Neuronal stem cell (in vitro differentiated cells): ENCODE data around the gene KRTAP3-3.

Source experiments
- DNase-seq: peaks from one replicate; pipeline ENCODE4 v3.0.0-alpha.2; 2013; ENCODE audit warnings: low spot score
- H2AFZ ChIP-seq: one replicate; pipeline ENCODE4 v1.6.1; 2013; ENCODE audit warnings: mild to moderate bottlenecking, low read length, inconsistent platforms
- H2AK5ac ChIP-seq: 2 replicates; pipeline ENCODE4 v1.6.1; 2013; ENCODE audit warnings: low read depth, mild to moderate bottlenecking, inconsistent platforms, low read length, moderate library complexity, mixed read lengths
- H2BK120ac ChIP-seq: 2 replicates; pipeline ENCODE4 v1.6.1; 2013; ENCODE audit warnings: low read depth, mild to moderate bottlenecking, inconsistent platforms, low read length, moderate library complexity, mixed read lengths
- H2BK12ac ChIP-seq: one replicate; pipeline ENCODE4 v1.6.1; 2013; ENCODE audit warnings: low read length, inconsistent platforms
- H2BK15ac ChIP-seq: 2 replicates; pipeline ENCODE4 v1.6.1; 2013; ENCODE audit warnings: mild to moderate bottlenecking, low read length, inconsistent platforms, mixed read lengths
- H2BK5ac ChIP-seq: one replicate; pipeline ENCODE4 v1.6.1; 2013; ENCODE audit warnings: inconsistent platforms, mild to moderate bottlenecking, low read length, moderate library complexity
- H3K14ac ChIP-seq: one replicate; pipeline ENCODE4 v1.6.1; 2013; ENCODE audit warnings: low read length, inconsistent platforms
- H3K18ac ChIP-seq: 2 replicates; pipeline ENCODE4 v1.6.1; 2013; ENCODE audit warnings: low read length, inconsistent platforms
- H3K23ac ChIP-seq: 2 replicates; pipeline ENCODE4 v1.6.1; 2013; ENCODE audit warnings: low read depth, mild to moderate bottlenecking, mixed read lengths, low read length, inconsistent platforms; ENCODE audit not compliant: poor library complexity
- H3K27ac ChIP-seq: replicated peaks from 3 replicates; pipeline ENCODE4 v1.5.1; 2013; ENCODE audit warnings: low read length, inconsistent platforms
- H3K27me3 ChIP-seq, 3 experiments: 2 replicates each; pipeline ENCODE4 v1.6.1; 2013; ENCODE audit warnings: low read length in 3 of 3, mild to moderate bottlenecking in 2 of 3, inconsistent platforms in 1 of 3, low read depth in 1 of 3, mixed read lengths in 1 of 3, moderate library complexity in 1 of 3; ENCODE audit not compliant: control insufficient read depth in 3 of 3, insufficient read depth in 3 of 3
- H3K36me3 ChIP-seq, 2 donors: replicated peaks in 1 of 2; 2 replicates each; pipeline ENCODE4 v1.6.1; 2013; ENCODE audit warnings: low read length in 2 of 2; ENCODE audit not compliant: control insufficient read depth in 2 of 2, insufficient read depth in 2 of 2
- H3K4ac ChIP-seq: 2 replicates; pipeline ENCODE4 v1.6.1; 2013; ENCODE audit warnings: inconsistent platforms, mild to moderate bottlenecking, low read length, moderate library complexity
- H3K4me1 ChIP-seq, 2 donors: 1 replicate in 1 of 2; 2 replicates in 1 of 2; pipeline ENCODE4 v1.6.1; 2013; ENCODE audit warnings: low read length in 2 of 2, low read depth in 1 of 2; ENCODE audit not compliant: control insufficient read depth in 2 of 2, insufficient read depth in 1 of 2
- H3K4me2 ChIP-seq: one replicate; pipeline ENCODE4 v1.6.1; 2013; ENCODE audit warnings: mild to moderate bottlenecking, low read length, inconsistent platforms; ENCODE audit not compliant: insufficient read depth, poor library complexity, severe bottlenecking
- H3K4me3 ChIP-seq, 2 donors: 2 replicates each; pipeline ENCODE4 v1.5.1; 2013; ENCODE audit warnings: low read length in 2 of 2, mild to moderate bottlenecking in 2 of 2, inconsistent platforms in 1 of 2, moderate library complexity in 1 of 2
- H3K79me1 ChIP-seq: one replicate; pipeline ENCODE4 v1.6.1; 2013; ENCODE audit warnings: low read depth, mild to moderate bottlenecking, inconsistent platforms, low read length, moderate library complexity
- H3K9ac ChIP-seq: one replicate; pipeline ENCODE4 v1.6.1; 2013; ENCODE audit warnings: mild to moderate bottlenecking, low read depth, low read length, inconsistent platforms; ENCODE audit not compliant: poor library complexity
- H3K9me3 ChIP-seq, 2 donors: replicated peaks in 1 of 2; 2 replicates each; pipeline versions ENCODE3 to v1.6.1; 2013; ENCODE audit warnings: low read length in 2 of 2, mild to moderate bottlenecking in 2 of 2, inconsistent platforms in 1 of 2, low read depth in 1 of 2, mixed read lengths in 1 of 2, moderate library complexity in 1 of 2; ENCODE audit not compliant: control insufficient read depth in 2 of 2, insufficient read depth in 1 of 2
- H4K8ac ChIP-seq: one replicate; pipeline ENCODE4 v1.6.1; 2013; ENCODE audit warnings: low read depth, mild to moderate bottlenecking, inconsistent platforms, low read length, moderate library complexity
- H4K91ac ChIP-seq: one replicate; pipeline ENCODE4 v1.6.1; 2013; ENCODE audit warnings: low read length, low read depth, mild to moderate bottlenecking, inconsistent platforms; ENCODE audit not compliant: poor library complexity
- WGBS, 2 donors: extraction: QIAGEN DNeasy Blood & Tissue Kit; methylation state at CpG; one replicate each; pipeline ENCODE4 v1.1.7; 2013; ENCODE audit warnings: missing lambda C conversion rate in 2 of 2, mixed read lengths in 1 of 2; ENCODE audit not compliant: insufficient read length in 2 of 2, insufficient replicate concordance in 1 of 2; ENCODE audit errors: extremely low coverage in 2 of 2; 5-methylcytosine and 5-hydroxymethylcytosine counted together

KRTAP3-3 gene

GRCh38 chr17:40958086-40958953 lies 35.6 kb downstream of the KRTAP3-3 start:
- no peak overlapping the region for H2BK15ac ChIP-seq
- H3K9ac ChIP-seq = no peak overlapping the region
- DNase-seq = no peak
- H3K79me1 ChIP-seq = no peaks in the 10 kb centered on the region
- no peak overlapping the region for H3K4me2 ChIP-seq
- H3K27ac ChIP-seq = no peak overlapping the region
- H2AFZ ChIP-seq = no peak overlapping the region
- H3K4me1 ChIP-seq = no peaks in the 10 kb centered on the region
- no peak overlapping the region for H3K4me3 ChIP-seq
- H2BK120ac ChIP-seq = no peak overlapping the region
- H3K18ac ChIP-seq = no peak overlapping the region
- no peak overlapping the region for H4K8ac ChIP-seq
- H3K9me3 ChIP-seq = no peaks in the 10 kb centered on the region
- H3K4ac ChIP-seq = no peak overlapping the region
- H2AK5ac ChIP-seq = no peak overlapping the region
- no peak overlapping the region for H3K23ac ChIP-seq
- WGBS, 2 donors = no CpG with 5 or more reads among the region's 12 CpGs
- no peak overlapping the region for H2BK5ac ChIP-seq
- no peaks in the 10 kb centered on the region for H3K36me3 ChIP-seq
- no peak overlapping the region for H3K14ac ChIP-seq
- no peak overlapping the region for H2BK12ac ChIP-seq
- H4K91ac ChIP-seq = no peak overlapping the region
- H3K27me3 ChIP-seq = peaks cover 0 to 2% (median 0%) of the 10 kb centered on the region in 3 experiments

GRCh38 chr17:40956401-40957254 lies 37.3 kb downstream of the KRTAP3-3 start:
- H3K79me1 ChIP-seq = no peaks in the 10 kb centered on the region
- H3K23ac ChIP-seq = no peak overlapping the region
- H3K27me3 ChIP-seq = peaks cover 0 to 2% (median 0%) of the 10 kb centered on the region in 3 experiments
- no peak overlapping the region for H2BK5ac ChIP-seq
- no peak overlapping the region for H2BK15ac ChIP-seq
- no peak overlapping the region for H4K8ac ChIP-seq
- no peak overlapping the region for H2AFZ ChIP-seq
- no peak overlapping the region for H3K4me2 ChIP-seq
- DNase-seq = no peak
- no peak overlapping the region for H3K18ac ChIP-seq
- H3K14ac ChIP-seq = no peak overlapping the region
- H3K36me3 ChIP-seq = no peaks in the 10 kb centered on the region
- no peaks in the 10 kb centered on the region for H3K9me3 ChIP-seq
- no peak overlapping the region for H3K4ac ChIP-seq
- H2BK12ac ChIP-seq = no peak overlapping the region
- WGBS, 2 donors = no CpG with 5 or more reads among the region's 8 CpGs
- no peak overlapping the region for H2BK120ac ChIP-seq
- no peak overlapping the region for H3K27ac ChIP-seq
- H3K9ac ChIP-seq = no peak overlapping the region
- no peak overlapping the region for H4K91ac ChIP-seq
- no peak overlapping the region for H3K4me3 ChIP-seq
- peaks cover 0 to 1% of the 10 kb centered on the region in 2 donors for H3K4me1 ChIP-seq
- H2AK5ac ChIP-seq = no peak overlapping the region

- Histone ChIP-seq H3K14ac (no peak overlapping the region), H3K18ac (no peak overlapping the region), H3K36me3 (no peaks in the 10 kb centered on the region), H3K9ac (no peak overlapping the region), H2AFZ (no peak overlapping the region), H3K79me1 (no peaks in the 10 kb centered on the region), H2BK120ac (no peak overlapping the region), H2BK5ac (no peak overlapping the region), H4K8ac (no peak overlapping the region), H3K27me3 (peaks cover 0 to 7% (median 0%) of the 10 kb centered on the region in 3 experiments), H3K4me2 (no peak overlapping the region), H3K9me3 (no peaks in the 10 kb centered on the region), H2BK12ac (no peak overlapping the region), H4K91ac (no peak overlapping the region), H2BK15ac (no peak overlapping the region), H2AK5ac (no peak overlapping the region), H3K4ac (no peak overlapping the region), H3K4me3 (no peak overlapping the region), H3K23ac (no peak overlapping the region), H3K27ac (no peak overlapping the region), H3K4me1 (peaks cover 0 to 1% of the 10 kb centered on the region in 2 donors)
- WGBS, 2 donors = no CpG with 5 or more reads among the region's 2 CpGs
- DNase-seq = no peak
Observed at GRCh38 chr17:40953881-40954280, 40.1 kb downstream of the KRTAP3-3 start.

DNA sequence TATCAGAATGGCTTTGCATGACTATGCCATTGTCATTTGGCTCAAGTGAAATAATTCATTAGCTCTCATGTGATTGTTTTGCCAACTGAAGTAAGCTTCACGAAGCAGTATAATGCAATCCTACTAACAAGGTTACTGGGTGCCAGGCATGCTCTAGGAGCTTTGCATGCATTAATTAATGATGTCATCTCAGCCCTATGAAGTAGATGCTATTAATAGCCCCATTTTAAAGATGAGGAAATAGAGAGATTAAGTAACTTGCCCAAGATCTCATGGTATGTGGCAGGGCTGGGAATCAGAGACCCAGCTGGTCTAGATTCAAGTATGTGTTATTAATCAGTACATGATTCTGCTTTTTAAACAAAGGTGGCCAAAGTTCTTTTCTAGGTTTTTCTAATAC lies 41.3 kb downstream of the KRTAP3-3 start:
- no peak overlapping the region for H3K4ac ChIP-seq
- no peak overlapping the region for H3K14ac ChIP-seq
- H3K4me1 ChIP-seq = peaks cover 0 to 1% of the 10 kb centered on the region in 2 donors
- H2BK5ac ChIP-seq = no peak overlapping the region
- H2AFZ ChIP-seq = no peak overlapping the region
- H3K27ac ChIP-seq = no peak overlapping the region
- no peak overlapping the region for H3K4me2 ChIP-seq
- DNase-seq = no peak
- H2BK12ac ChIP-seq = no peak overlapping the region
- H3K18ac ChIP-seq = no peak overlapping the region
- no peak overlapping the region for H3K23ac ChIP-seq
- H2BK120ac ChIP-seq = no peak overlapping the region
- H2BK15ac ChIP-seq = no peak overlapping the region
- no peak overlapping the region for H3K4me3 ChIP-seq
- peaks cover 0 to 7% (median 0%) of the 10 kb centered on the region in 3 experiments for H3K27me3 ChIP-seq
- no peak overlapping the region for H3K9ac ChIP-seq
- no peaks in the 10 kb centered on the region for H3K9me3 ChIP-seq
- no CpG with 5 or more reads among the region's 1 CpG for WGBS, 2 donors
- no peaks in the 10 kb centered on the region for H3K36me3 ChIP-seq
- no peak overlapping the region for H4K91ac ChIP-seq
- H4K8ac ChIP-seq = no peak overlapping the region
- no peak overlapping the region for H2AK5ac ChIP-seq
- H3K79me1 ChIP-seq = no peaks in the 10 kb centered on the region
